WTC11 (cell line): ENCODE results near the gene GGT6. TPM values are rescaled to one million over a fixed set of nuclear protein-coding genes. Genes with fewer than 3 reads are reported as not detected.

ENCODE experiments used
- ATAC-seq: fragments of 200-7000 bp; cut with Tn5 transposase; 2 replicates; pipeline ENCODE4 v1.10.0; 2021; ENCODE audit warnings: mild to moderate bottlenecking, moderate library complexity
- CTCF ChIA-PET: fragments of 300-600 bp; sonication (Branson Sonifier 250); formaldehyde crosslinking; loops from one replicate; lab custom pipeline; 2021; ENCODE audit warnings: antibody characterized with exemption; lab: Charles Lee
- POLR2A ChIA-PET: fragments of 350-600 bp; sonication (Branson Sonifier 250); formaldehyde crosslinking; loops from one replicate; lab custom pipeline; 2021; ENCODE audit warnings: antibody characterized with exemption; lab: Charles Lee
- DNase-seq: peaks from one replicate; pipeline ENCODE4 v3.0.0; 2021; ENCODE audit warnings: low spot score
- H3K27ac Mint-ChIP-seq: 2 replicates; pipeline ENCODE4 v1.8.0; 2021; ENCODE audit warnings: mixed read lengths
- H3K27me3 Mint-ChIP-seq: 2 replicates; pipeline ENCODE4 v1.8.0; 2021; ENCODE audit warnings: low read depth, mild to moderate bottlenecking, moderate library complexity, mixed read lengths
- H3K36me3 Mint-ChIP-seq: 2 replicates; pipeline ENCODE4 v1.8.0; 2021; ENCODE audit warnings: mixed read lengths
- H3K4me1 Mint-ChIP-seq: 2 replicates; pipeline ENCODE4 v1.8.0; 2022; ENCODE audit warnings: mixed read lengths
- H3K4me3 Mint-ChIP-seq: 2 replicates; pipeline ENCODE4 v1.8.0; 2021; ENCODE audit warnings: mild to moderate bottlenecking, moderate library complexity, mixed read lengths
- H3K9me3 Mint-ChIP-seq: 2 replicates; pipeline ENCODE4 v1.8.0; 2021; ENCODE audit warnings: mixed read lengths
- AFF4 ChIP-seq: sonication (generic); formaldehyde crosslinking; IDR thresholded peaks from 2 replicates; pipeline ENCODE4 v1.8.1; 2023; ENCODE audit warnings: mild to moderate bottlenecking, missing genetic modification reagents, borderline replicate concordance
- ATF6 ChIP-seq: sonication (generic); formaldehyde crosslinking; IDR thresholded peaks from 2 replicates; pipeline ENCODE4 v1.8.1; 2023; ENCODE audit warnings: mild to moderate bottlenecking, missing genetic modification reagents
- EMX1 ChIP-seq: fragments of 250-450 bp; sonication (Bioruptor Pico); IDR thresholded peaks from 2 replicates; pipeline ENCODE4 v1.8.0; 2021; ENCODE audit warnings: mild to moderate bottlenecking
- ERG ChIP-seq: fragments of 250-450 bp; sonication (Bioruptor Pico); IDR thresholded peaks from 2 replicates; pipeline ENCODE4 v1.8.0; 2021; ENCODE audit warnings: mild to moderate bottlenecking
- FOXK1 ChIP-seq: sonication (generic); formaldehyde crosslinking; IDR thresholded peaks from 2 replicates; pipeline ENCODE4 v1.8.0; 2022; ENCODE audit warnings: mild to moderate bottlenecking, moderate library complexity, missing genetic modification reagents
- GRHL2 ChIP-seq: fragments of 250-450 bp; sonication (Bioruptor Pico); IDR thresholded peaks from 2 replicates; pipeline ENCODE4 v1.8.0; 2022; ENCODE audit warnings: mild to moderate bottlenecking, moderate library complexity; ENCODE audit not compliant: insufficient replicate concordance, severe bottlenecking
- HMGXB4 ChIP-seq: sonication (generic); formaldehyde crosslinking; IDR thresholded peaks from 2 replicates; pipeline ENCODE4 v1.8.1; 2023; ENCODE audit warnings: mild to moderate bottlenecking, moderate library complexity, missing genetic modification reagents
- KAT7 ChIP-seq: sonication (generic); formaldehyde crosslinking; IDR thresholded peaks from 2 replicates; pipeline ENCODE4 v1.8.1; 2023; ENCODE audit warnings: missing genetic modification reagents, mild to moderate bottlenecking, borderline replicate concordance
- MLX ChIP-seq: sonication (generic); formaldehyde crosslinking; IDR thresholded peaks from 2 replicates; pipeline ENCODE4 v1.8.1; 2023; ENCODE audit warnings: mild to moderate bottlenecking, missing genetic modification reagents, moderate library complexity
- MYBL2 ChIP-seq: sonication (generic); formaldehyde crosslinking; IDR thresholded peaks from 2 replicates; pipeline ENCODE4 v1.8.1; 2023; ENCODE audit warnings: mild to moderate bottlenecking, moderate library complexity, missing genetic modification reagents
- NFYB ChIP-seq: sonication (generic); formaldehyde crosslinking; conservative IDR thresholded peaks from 2 replicates; pipeline ENCODE4 v1.8.0; 2022; ENCODE audit warnings: low read depth, missing genetic modification reagents
- PREB ChIP-seq: sonication (generic); formaldehyde crosslinking; IDR thresholded peaks from 2 replicates; pipeline ENCODE4 v1.8.1; 2022; ENCODE audit warnings: mild to moderate bottlenecking, missing genetic modification reagents, moderate library complexity, borderline replicate concordance
- SMAD3 ChIP-seq: sonication (generic); formaldehyde crosslinking; IDR thresholded peaks from 2 replicates; pipeline ENCODE4 v1.8.0; 2022; ENCODE audit warnings: missing genetic modification reagents, mild to moderate bottlenecking, borderline replicate concordance
- SMAD4 ChIP-seq: sonication (generic); formaldehyde crosslinking; IDR thresholded peaks from 2 replicates; pipeline ENCODE4 v1.8.0; 2022; ENCODE audit warnings: mild to moderate bottlenecking, missing genetic modification reagents
- ZNF425 ChIP-seq: fragments of 250-450 bp; sonication (Bioruptor Pico); conservative IDR thresholded peaks from 2 replicates; pipeline ENCODE4 v1.9.0; 2021; ENCODE audit warnings: mild to moderate bottlenecking
- ZNF532 ChIP-seq: fragments of 250-450 bp; sonication (Bioruptor Pico); IDR thresholded peaks from 2 replicates; pipeline ENCODE4 v1.9.0; 2021; ENCODE audit warnings: mild to moderate bottlenecking, borderline replicate concordance
- total RNA-seq: library from RNA; stranded (reverse); gene quantifications from 3 replicates; pipeline ENCODE4 v1.2.3, GENCODE V29; 2021

Gene GGT6
- total RNA-seq, 1 experiment from 2014 or later = 0.07 TPM

- TF ChIP-seq HMGXB4 (CRISPR knock-in tag) (no peak), EMX1 (CRISPR knock-in tag) (no peak), SMAD3 (CRISPR knock-in tag) (no peak), ERG (CRISPR knock-in tag) (no peak)
Measured at GRCh38 chr17:4522661-4523060, 37.7 kb downstream of the GGT6 start (continued).

- H3K9me3 Mint-ChIP-seq = no peaks in the 10 kb centered on the region
- H3K4me3 Mint-ChIP-seq = no peak overlapping the region
- H3K4me1 Mint-ChIP-seq = no peaks in the 10 kb centered on the region
- H3K27me3 Mint-ChIP-seq = peaks cover 67% of the 10 kb centered on the region
- no peak for ATAC-seq
- ChIA-PET CTCF (interaction anchor here (1.5 kb wide), 1 partner anchor 46 kb away, joined by 4 read pairs; no protein-coding TSS in a partner anchor), POLR2A (no interaction called here)
- TF ChIP-seq SMAD4 (no peak), NFYB (no peak), MYBL2 (CRISPR knock-in tag) (no peak), GRHL2 (CRISPR knock-in tag) (no peak), PREB (CRISPR knock-in tag) (no peak), FOXK1 (CRISPR knock-in tag) (no peak), ZNF532 (CRISPR knock-in tag) (no peak), AFF4 (CRISPR knock-in tag) (no peak), MLX (no peak), KAT7 (no peak), ZNF425 (CRISPR knock-in tag) (no peak), ATF6 (CRISPR knock-in tag) (no peak)
- DNase-seq = no peak
- no peaks in the 10 kb centered on the region for H3K36me3 Mint-ChIP-seq
- no peak overlapping the region for H3K27ac Mint-ChIP-seq
Measured at GRCh38 chr17:4520894-4521600, 39.3 kb downstream of the GGT6 start.
